GM12878 (cell line): ENCODE results near the gene ERCC2. TPM values are rescaled to one million over a fixed set of nuclear protein-coding genes. Genes with fewer than 3 reads are reported as not detected.
A peak's percentile ranks its signal among the peaks of the same experiment; 100 is the strongest.

Source experiments
- ATAC-seq: fragments of 200-7000 bp; cut with Tn5 transposase; 3 replicates; pipeline ENCODE4 v1.9.1; 2020; ENCODE audit warnings: mild to moderate bottlenecking, moderate library complexity
- BruUV-seq: library from RNA; stranded (reverse); fragments of 400-500 nt; replicated peaks from 2 replicates; lab custom pipeline; 2021; lab: Mats Ljungman, UMichigan
- CTCF ChIA-PET: fragments of 300-600 bp; sonication (Branson Sonifier 250); formaldehyde crosslinking; extraction: SDS; loops from one replicate; lab custom pipeline; 2021; ENCODE audit warnings: inconsistent platforms; lab: Yijun Ruan, JAX
- POLR2A ChIA-PET: fragments of 350-600 bp; formaldehyde crosslinking; extraction: SDS; loops from one replicate; lab custom pipeline; 2021; ENCODE audit warnings: inconsistent platforms; lab: Charles Lee
- RAD21 ChIA-PET: fragments of 300-600 bp; sonication (Branson Sonifier 250); formaldehyde crosslinking; loops from one replicate; lab custom pipeline; 2023; ENCODE audit warnings: antibody characterized with exemption; ENCODE audit not compliant: unreplicated experiment; lab: Charles Lee
- SMC1A ChIA-PET: fragments of 300-600 bp; sonication (Branson Sonifier 250); formaldehyde crosslinking; loops from one replicate; lab custom pipeline; 2023; ENCODE audit not compliant: unreplicated experiment, uncharacterized antibody; lab: Charles Lee
- DNase-seq: peaks from one replicate; pipeline ENCODE4 v3.0.0-alpha.2; 2011; ENCODE audit warnings: low read depth, low spot score
- FAIRE-seq: peaks from 3 replicates; lab custom pipeline; 2011; peaks lifted over from hg19 to GRCh38; lab: Jason Lieb, UNC
- H2AFZ ChIP-seq: 2 replicates; pipeline ENCODE4 v1.6.0; 2011; ENCODE audit warnings: low read depth, low read length, control low read depth; ENCODE audit not compliant: control insufficient read depth
- H3K27ac ChIP-seq: 2 replicates; pipeline ENCODE4 v1.5.1; 2011; ENCODE audit warnings: control low read depth; ENCODE audit not compliant: control insufficient read depth, insufficient read depth
- H3K27me3 ChIP-seq, 2 experiments: replicated peaks in 1 of 2; 2 replicates each; pipeline versions ENCODE4 v1.6.0 to v1.6.1; 2011; ENCODE audit warnings: low read length in 1 of 2; ENCODE audit not compliant: control insufficient read depth in 2 of 2, insufficient read depth in 2 of 2
- H3K36me3 ChIP-seq, 2 experiments: 2 replicates each; pipeline ENCODE4 v1.5.1; 2011; ENCODE audit warnings: low read length in 1 of 2; ENCODE audit not compliant: control insufficient read depth in 2 of 2, insufficient read depth in 2 of 2
- H3K4me1 ChIP-seq: 2 replicates; pipeline ENCODE4 v1.6.1; 2011; ENCODE audit warnings: mild to moderate bottlenecking, low read length, moderate library complexity, mixed read lengths; ENCODE audit not compliant: control insufficient read depth, insufficient read depth
- H3K4me2 ChIP-seq: 2 replicates; pipeline ENCODE4 v1.6.0; 2011; ENCODE audit warnings: control low read depth; ENCODE audit not compliant: control insufficient read depth, insufficient read depth
- H3K4me3 ChIP-seq: fragments of 200-600 bp; sonication (generic); 2 replicates; pipeline ENCODE4 v1.5.1; 2016
- H3K79me2 ChIP-seq: 2 replicates; pipeline ENCODE4 v1.6.0; 2011; ENCODE audit warnings: low read length; ENCODE audit not compliant: control insufficient read depth, insufficient read depth
- H3K9ac ChIP-seq: 2 replicates; pipeline ENCODE4 v1.8.0; 2011; ENCODE audit warnings: low read length, control low read depth, mixed read lengths; ENCODE audit not compliant: control insufficient read depth, insufficient read depth
- H3K9me3 ChIP-seq: replicated peaks from 3 replicates; pipeline ENCODE4 v1.5.1; 2011; ENCODE audit warnings: mild to moderate bottlenecking, low read length; ENCODE audit not compliant: control insufficient read depth, insufficient read depth
- H4K20me1 ChIP-seq: 2 replicates; pipeline ENCODE4 v1.6.0; 2011; ENCODE audit not compliant: control insufficient read depth, insufficient read depth
- EED ChIP-seq: sonication (generic); IDR thresholded peaks from 2 replicates; pipeline ENCODE4 v1.6.1; 2016; ENCODE audit warnings: antibody characterized with exemption, low read depth
- HCFC1 ChIP-seq: fragments of 150-350 bp; IDR thresholded peaks from 2 replicates; pipeline ENCODE4 v1.6.1; 2014; ENCODE audit warnings: low read length
- IKZF1 ChIP-seq: fragments of 450-650 bp; conservative IDR thresholded peaks from 2 replicates; pipeline ENCODE4 v1.6.1; 2017; ENCODE audit warnings: antibody characterized with exemption, mild to moderate bottlenecking
- SIX5 ChIP-seq: IDR thresholded peaks from 2 replicates; pipeline ENCODE4 v1.6.1; 2011; ENCODE audit warnings: mild to moderate bottlenecking, low read depth, low read length, moderate library complexity; ENCODE audit not compliant: severe bottlenecking
- SMARCA5 ChIP-seq: fragments of 450-650 bp; IDR thresholded peaks from 2 replicates; pipeline ENCODE4 v1.6.1; 2017; ENCODE audit warnings: mild to moderate bottlenecking
- USF2 ChIP-seq: IDR thresholded peaks from 2 replicates; pipeline ENCODE4 v1.6.1; 2011; ENCODE audit warnings: low read depth, low read length, improper control_type of control experiment, borderline replicate concordance
- YY1 ChIP-seq: IDR thresholded peaks from 2 replicates; pipeline ENCODE4 v1.6.1; 2011; ENCODE audit warnings: low read depth, mild to moderate bottlenecking, low read length
- ZNF24 ChIP-seq: fragments of 450-650 bp; IDR thresholded peaks from 2 replicates; pipeline ENCODE4 v1.6.1; 2017; ENCODE audit warnings: antibody characterized with exemption, mild to moderate bottlenecking
- WGBS: methylation state at CpG from one replicate; pipeline ENCODE4 v1.1.6; 2016; ENCODE audit warnings: low lambda C conversion rate; ENCODE audit not compliant: insufficient replicate concordance, insufficient coverage; ENCODE audit errors: missing lambda C conversion rate; 5-methylcytosine and 5-hydroxymethylcytosine counted together
- in situ Hi-C: fragments of 300-500 bp; cut with MboI; formaldehyde crosslinking; loops from 9 replicates; pipeline ENCODE4 v1.14.3; 2018; ENCODE audit warnings: mixed read lengths
- intact Hi-C: fragments of 100-400 bp; cut with micrococcal nuclease; formaldehyde crosslinking; loops from one replicate; pipeline ENCODE4 v1.14.2; 2022; ENCODE audit not compliant: unreplicated experiment
- polyA plus RNA-seq, 11 experiments: library from polyadenylated mRNA; depleted of rRNA in 4 of 11; unstranded in 6 of 11; stranded (reverse) in 5 of 11; fragments of >200 nt; fragmentation: Nextera tagmentation in 4 of 11; fragmentation: Illumina TruSeq in 1 of 11; extraction: Ambion mirVana in 4 of 11; extraction: Trizol in 1 of 11; gene quantifications; 1 replicate in 1 of 11; 2 replicates in 10 of 11; pipeline versions ENCODE4 v1.2.1 to v1.2.3, GENCODE V29; 2011 to 2016; ENCODE audit warnings: inconsistent platforms in 2 of 11, missing spikeins in 2 of 11, low read depth in 1 of 11
- total RNA-seq, 4 experiments: library from RNA; depleted of rRNA in 3 of 4; stranded (reverse); fragments of >200 nt in 3 of 4; fragmentation: Illumina TruSeq in 1 of 4; extraction: Trizol in 1 of 4; gene quantifications; 2 replicates each; pipeline versions ENCODE4 v1.2.1 to v1.2.3, GENCODE V29; 2013 to 2021

ERCC2 gene
- total and polyA plus RNA-seq, 10 of the 15 experiments (the other 5 are each of a cell fraction or from before 2014, with no cell fraction given), result 1.3 to 40.1 (median 15.6) TPM

GRCh38 chr19:45391871-45392665, 21.7 kb upstream of the ERCC2 start:
- in situ Hi-C loops, result no loop called here
- Histone ChIP-seq H3K9me3 (no peaks in the 10 kb centered on the region), H3K79me2 (no peaks in the 10 kb centered on the region), H3K27me3 (no peaks in the 10 kb centered on the region), H4K20me1 (no peaks in the 10 kb centered on the region), H3K4me2 (no peak overlapping the region), H3K27ac (no peak overlapping the region), H3K36me3 (no peaks in the 10 kb centered on the region), H3K9ac (no peak overlapping the region), H2AFZ (no peak overlapping the region), H3K4me1 (no peaks in the 10 kb centered on the region), H3K4me3 (no peak overlapping the region)
- SMC1A ChIA-PET, result no interaction called here
- RAD21 ChIA-PET, result no interaction called here
- TSS peak; percentile 41 for BruUV-seq
- no peak for FAIRE-seq
- intact Hi-C loops, result no loop called here
- CTCF ChIA-PET, result interaction anchor here (1.2 to 2.5 kb wide), 2 partner anchors 11 to 12 kb away, joined by 4 to 18 read pairs; partner anchors contain the start of gene PPP1R13L
- no peak for ATAC-seq
- 0 out of 2 replicates have a peak, but pooled peaks have one; percentile 25 for TF ChIP-seq SMARCA5
- no peak for TF ChIP-seq EED
- no peak for TF ChIP-seq ZNF24
- WGBS, result 81% methylated on average over 18 of the region's 21 CpGs
- no peak for DNase-seq
- POLR2A ChIA-PET, result no interaction called here

- H3K36me3 ChIP-seq, result no peaks in the 10 kb centered on the region
- no peak overlapping the region for H3K4me3 ChIP-seq
- SMC1A ChIA-PET, result interaction anchor here (1.4 kb wide), 1 partner anchor 13 kb away, joined by 4 read pairs; no protein-coding TSS in a partner anchor
- RAD21 ChIA-PET, result no interaction called here
- no peaks in the 10 kb centered on the region for H3K9me3 ChIP-seq
- H3K9ac ChIP-seq, result 0 out of 2 replicates have a peak overlapping the region, but pooled peaks have one; percentile 25
- DNase-seq (no peak), ATAC-seq (peak; percentile 97), FAIRE-seq (peak; percentile 72)
- H3K79me2 ChIP-seq, result no peaks in the 10 kb centered on the region
- H3K4me2 ChIP-seq, result peak overlapping the region; percentile 54; the same call in 1 of the 2 replicates
- no peak overlapping the region for H3K27ac ChIP-seq
- H2AFZ ChIP-seq, result no peak overlapping the region; the same call in 1 of the 2 replicates
- in situ Hi-C loops (no loop called here), intact Hi-C loops (no loop called here)
- no peaks in the 10 kb centered on the region for H3K4me1 ChIP-seq
- BruUV-seq, result no TSS peak
- WGBS, result 80% methylated on average over 3 of the region's 3 CpGs
- H4K20me1 ChIP-seq, result no peaks in the 10 kb centered on the region
- POLR2A ChIA-PET, result no interaction called here
- TF ChIP-seq HCFC1 (peak; percentile 62), YY1 (peak; percentile 52; the same call in 1 of the 2 replicates), USF2 (no peak), IKZF1 (peak; percentile 30; the same call in 1 of the 2 replicates), SIX5 (peak; percentile 71)
- TF ChIP-seq, all 136 proteins: peak for 4
- H3K27me3 ChIP-seq, result no peaks in the 10 kb centered on the region
- CTCF ChIA-PET, result interaction anchor here (0.7 to 1.2 kb wide), 2 partner anchors 10 to 11 kb away, joined by 3 to 4 read pairs; no protein-coding TSS in a partner anchor
These were observed 21.0 kb upstream of the ERCC2 start for GRCh38 chr19:45391346-45391745.
